ENCODE measurements around the gene LIPG.

The LIPG gene

DNA sequence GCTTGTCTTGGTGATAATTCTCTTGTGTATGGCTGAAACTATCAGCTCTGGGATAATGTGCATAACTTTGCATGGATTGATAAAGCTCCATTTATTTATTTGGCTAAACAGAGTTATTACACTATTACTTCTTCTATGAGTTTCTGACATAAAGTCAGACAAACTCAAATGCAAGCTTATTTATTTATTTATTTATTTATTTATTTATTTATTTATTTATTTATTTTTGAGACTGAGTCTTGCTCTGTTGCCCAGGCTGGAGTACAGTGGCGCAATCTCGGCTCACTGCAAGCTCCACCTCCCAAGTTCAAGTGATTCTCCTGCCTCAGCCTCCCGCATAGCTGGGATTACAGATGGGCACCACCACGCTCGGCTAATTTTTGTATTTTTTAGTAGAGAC lies 46.9 kb upstream of the LIPG start (continued):
- peak; percentile 96 for TF ChIP-seq ZNF560 (tag by site-specific recombination; IDR thresholded peaks at IDR 0.05; ENCODE audit: borderline replicate concordance)
- peak; percentile 95; the same call in 1 of the 2 replicates for TF ChIP-seq ZNF138 (tag by site-specific recombination; IDR thresholded peaks at IDR 0.05; ENCODE audit: borderline replicate concordance)
- peak; percentile 84 for TF ChIP-seq ZNF223 (tag by site-specific recombination; IDR thresholded peaks at IDR 0.05)
- TF ChIP-seq ZNF610 (tag by site-specific recombination; IDR thresholded peaks at IDR 0.05; ENCODE audit: borderline replicate concordance) = peak; percentile 46; the same call in 1 of the 2 replicates
- peak; percentile 95 for TF ChIP-seq ZFP37 (tag by site-specific recombination; IDR thresholded peaks at IDR 0.05)
- TF ChIP-seq ZNF292 (tag by site-specific recombination; IDR thresholded peaks at IDR 0.05; ENCODE audit: borderline replicate concordance, low read depth) = peak; percentile 84; the same call in 1 of the 2 replicates
- peak; percentile 86 for TF ChIP-seq ZNF501 (tag by site-specific recombination; IDR thresholded peaks at IDR 0.05)
- TF ChIP-seq ZNF24 (tag by site-specific recombination; IDR thresholded peaks at IDR 0.05) = peak; percentile 58; the same call in 1 of the 2 replicates
- peak; percentile 82 for TF ChIP-seq ZNF121 (tag by site-specific recombination; IDR thresholded peaks at IDR 0.05)
- TF ChIP-seq ZBTB21 (tag by site-specific recombination; IDR thresholded peaks at IDR 0.05) = peak; percentile 66; the same call in 1 of the 2 replicates
- peak; percentile 29; the same call in 1 of the 2 replicates for TF ChIP-seq ZNF366 (tag by site-specific recombination; conservative IDR thresholded peaks at IDR 0.05)
- 0 out of 2 replicates have a peak, but pooled peaks have one; percentile 24 for TF ChIP-seq GFI1B (tag by site-specific recombination; IDR thresholded peaks at IDR 0.05)
- TF ChIP-seq ZNF266 (tag by site-specific recombination; IDR thresholded peaks at IDR 0.05; ENCODE audit: low read depth) = peak; percentile 95
- TF ChIP-seq ZNF514 (tag by site-specific recombination; IDR thresholded peaks at IDR 0.05) = 0 out of 2 replicates have a peak, but pooled peaks have one; percentile 94
- 0 out of 2 replicates have a peak, but pooled peaks have one; percentile 83 for TF ChIP-seq ZBTB1 (tag by site-specific recombination; IDR thresholded peaks at IDR 0.05)
- TF ChIP-seq ZNF341 (tag by site-specific recombination; IDR thresholded peaks at IDR 0.05; ENCODE audit: low read depth) = peak; percentile 40; the same call in 1 of the 2 replicates
- peak; percentile 91 for TF ChIP-seq ZNF19 (tag by site-specific recombination; IDR thresholded peaks at IDR 0.05; ENCODE audit: low read depth)
- TF ChIP-seq RBAK (tag by site-specific recombination; IDR thresholded peaks at IDR 0.05) = peak; percentile 84; the same call in 1 of the 2 replicates
- peak; percentile 29; the same call in 1 of the 2 replicates for TF ChIP-seq ZFP3 (tag by site-specific recombination; IDR thresholded peaks at IDR 0.05; ENCODE audit: low read depth)
- peak; percentile 93 for TF ChIP-seq ZNF433 (tag by site-specific recombination; IDR thresholded peaks at IDR 0.05; ENCODE audit: low read depth)
- TF ChIP-seq ZNF654 (tag by site-specific recombination; IDR thresholded peaks at IDR 0.05; ENCODE audit: low read depth) = peak; percentile 51
- TF ChIP-seq ZNF426 (tag by site-specific recombination; IDR thresholded peaks at IDR 0.05) = peak; percentile 99
- TF ChIP-seq ZNF140 (tag by site-specific recombination; IDR thresholded peaks at IDR 0.05) = peak; percentile 97
- TF ChIP-seq, protein P1, sequence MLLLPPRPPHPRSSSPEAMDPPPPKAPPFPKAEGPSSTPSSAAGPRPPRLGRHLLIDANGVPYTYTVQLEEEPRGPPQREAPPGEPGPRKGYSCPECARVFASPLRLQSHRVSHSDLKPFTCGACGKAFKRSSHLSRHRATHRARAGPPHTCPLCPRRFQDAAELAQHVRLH (tag by site-specific recombination; IDR thresholded peaks at IDR 0.05) = peak; percentile 84
- TF ChIP-seq ZNF664 (tag by site-specific recombination; IDR thresholded peaks at IDR 0.05) = peak; percentile 91
- TF ChIP-seq ZNF529 (tag by site-specific recombination; IDR thresholded peaks at IDR 0.05; ENCODE audit: insufficient replicate concordance) = peak; percentile 64
- peak; percentile 93 for TF ChIP-seq ZXDB (tag by site-specific recombination; IDR thresholded peaks at IDR 0.05)
- TF ChIP-seq ZNF704 (tag by site-specific recombination; IDR thresholded peaks at IDR 0.05) = peak; percentile 73; the same call in 1 of the 2 replicates
- peak; percentile 75; the same call in 1 of the 2 replicates for TF ChIP-seq ZNF639 (tag by site-specific recombination; IDR thresholded peaks at IDR 0.05)
- peak; percentile 89 for TF ChIP-seq ZBTB11 (tag by site-specific recombination; conservative IDR thresholded peaks at IDR 0.05; ENCODE audit: low read depth)
- TF ChIP-seq ZNF18 (tag by site-specific recombination; IDR thresholded peaks at IDR 0.05) = peak; percentile 71
- TF ChIP-seq ZNF394 (tag by site-specific recombination; IDR thresholded peaks at IDR 0.05; ENCODE audit: borderline replicate concordance) = peak; percentile 99
- peak; percentile 18; the same call in 1 of the 2 replicates for TF ChIP-seq FEZF1 (tag by site-specific recombination; IDR thresholded peaks at IDR 0.05)
